Heart left ventricle (tissue), 16 donors: ENCODE measurements around the gene PUS7L. TPM values are rescaled to one million over a fixed set of nuclear protein-coding genes. Genes with fewer than 3 reads are reported as not detected.

ENCODE experiments used
- ATAC-seq, 4 donors: fragments of 200-7000 bp; cut with Tn5 transposase; one replicate each; pipeline ENCODE4 v1.9.1; 2020 to 2022; ENCODE audit warnings: moderate library complexity in 4 of 4, mild to moderate bottlenecking in 3 of 4, moderate number of reproducible peaks in 1 of 4
- DNase-seq, 5 donors: peaks; one replicate each; pipeline ENCODE4 v3.0.0-alpha.2; 2020
- H3K27ac ChIP-seq, 12 donors: fragments of 200-600 bp; sonication (generic) in 4 of 12; one replicate each; pipeline versions ENCODE4 v1.5.0 to v1.8.0; 2016 to 2022; ENCODE audit warnings: mild to moderate bottlenecking in 2 of 12
- H3K27me3 ChIP-seq, 9 donors: fragments of 200-600 bp; sonication (generic) in 2 of 9; one replicate each; pipeline versions ENCODE4 v1.5.1 to v1.8.0; 2016 to 2022; ENCODE audit warnings: mild to moderate bottlenecking in 3 of 9
- H3K36me3 ChIP-seq, 9 donors: fragments of 200-600 bp; sonication (generic) in 2 of 9; one replicate each; pipeline versions ENCODE4 v1.5.0 to v1.8.0; 2018 to 2022; ENCODE audit warnings: mild to moderate bottlenecking in 2 of 9
- H3K4me1 ChIP-seq, 12 donors: fragments of 200-600 bp; sonication (generic) in 4 of 12; one replicate each; pipeline versions ENCODE4 v1.5.0 to v1.8.0; 2016 to 2022; ENCODE audit warnings: mild to moderate bottlenecking in 3 of 12
- H3K4me3 ChIP-seq, 12 donors: fragments of 200-600 bp; sonication (generic) in 4 of 12; one replicate each; pipeline versions ENCODE4 v1.5.0 to v1.8.0; 2017 to 2022; ENCODE audit warnings: mild to moderate bottlenecking in 9 of 12, moderate library complexity in 4 of 12
- H3K9me3 ChIP-seq, 12 donors: fragments of 200-600 bp; sonication (generic) in 4 of 12; one replicate each; pipeline versions ENCODE4 v1.5.0 to v1.8.0; 2016 to 2022; ENCODE audit warnings: mild to moderate bottlenecking in 1 of 12
- CTCF ChIP-seq, 12 donors: fragments of 200-600 bp; sonication (generic) in 4 of 12; IDR thresholded peaks; one replicate each; pipeline versions ENCODE4 v1.5.0 to v1.8.0; 2018 to 2022; ENCODE audit warnings: antibody characterized with exemption in 12 of 12, mild to moderate bottlenecking in 5 of 12
- POLR2A ChIP-seq, 2 donors: fragments of 450-650 bp; IDR thresholded peaks; one replicate each; pipeline ENCODE4 v1.6.1; 2017; ENCODE audit warnings: antibody characterized with exemption in 2 of 2, mild to moderate bottlenecking in 2 of 2, moderate library complexity in 2 of 2
- WGBS, 4 donors: extraction: QIAGEN DNeasy Blood & Tissue Kit in 2 of 4; methylation state at CpG; one replicate each; pipeline versions ENCODE4 v1.1.5 to v1.1.7; 2013 to 2018; 5-methylcytosine and 5-hydroxymethylcytosine counted together
- intact Hi-C, 10 donors: fragments of 100-400 bp; cut with DNase I; formaldehyde crosslinking; loops; one replicate each; pipeline versions ENCODE4 v1.11.1 to v1.14.2; 2022
- polyA plus RNA-seq, 2 donors: library from polyadenylated mRNA; stranded (reverse); fragments of 200-250 nt; gene quantifications; one replicate each; pipeline ENCODE4 v1.2.3, GENCODE V29; 2013
- total RNA-seq, 9 donors: library from RNA; depleted of rRNA in 2 of 9; stranded (reverse); fragments of >200 nt in 2 of 9; fragmentation: NEBNext Ultra II Directional in 3 of 9; extraction: Animal tissue kit (Norgen Biotek cat#: 25700) in 3 of 9; gene quantifications; one replicate each; pipeline versions ENCODE4 v1.1.0 to v1.2.4, GENCODE V29; 2016 to 2023
- donor health status: ischemic (EF 13 %, LVEDD 7.1; RV severe dilation, severe dysfunction).
- donor health status: healthy with polysubstance abuse.
- donor health status: DM: no; HTN: yes; CAD: no.
- donor health status: DM: no; HTN: no; CAD: no.
- donor health status: ischemic (EF 25% LVEDD 6.9; RV normal size, moderate dysfunction).
- donor health status: ischemic (EF 25% LVEDD 5.7; RV mildly dilated, moderate dysfunction).
- donor health status: healthy.
- donor health status: DM: yes; HTN: yes; CAD: no.
- donor health status: ischemic (EF 35%, LVEDD 5.7; RV mildly dilated, moderate dysfunction).
- donor health status: nonischemic (EF 11% LVEDD 7.7; RV severe dilation, severe dysfunction).
- donor health status: DM: yes; HTN: yes; CAD: no.
- donor health status: PGD.
- donor health status: ischemic (EF 29% LVEDD 5.4; RV normal size, mild dysfunction).
- donor health status: nonischemic (EF 23%, LVEDD 6.1; RV moderate dilation, normal function).

PUS7L gene
- total and polyA plus RNA-seq, 11 donors: 0.80 to 7.6 (median 5.1) TPM

- H3K4me3 ChIP-seq: no peak overlapping the region
- 87 to 95% (median 93%) methylated on average over 3 of the region's 3 CpGs for WGBS, 4 donors
Measured at GRCh38 chr12:43750814-43751213, 7.8 kb downstream of the PUS7L start.

DNA sequence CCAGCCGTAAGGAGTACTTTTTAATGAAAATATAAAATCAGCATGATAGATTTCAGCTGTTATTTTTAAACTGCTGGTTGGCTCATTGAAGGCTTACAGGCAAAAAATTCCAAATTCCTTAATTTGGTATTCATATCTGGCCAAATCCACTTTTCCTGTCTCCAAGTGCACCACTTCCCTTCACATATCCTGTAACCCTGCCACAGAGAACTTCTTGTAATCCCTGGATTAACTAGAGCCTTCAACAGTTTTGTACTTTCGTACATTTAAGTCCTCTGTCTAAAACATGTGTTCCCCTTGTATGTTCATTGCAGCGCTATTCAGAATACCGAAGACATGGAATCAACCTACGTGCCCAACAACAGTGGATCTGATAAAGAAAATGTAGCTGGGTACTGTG, 9.6 kb downstream of the PUS7L start:
- 84 to 97% (median 96%) methylated on average over 5 of the region's 5 CpGs for WGBS, 4 donors
- intact Hi-C loops: no loop called here
- H3K27me3 ChIP-seq: no peaks in the 10 kb centered on the region
- H3K9me3 ChIP-seq: peaks cover 0 to 6% (median 0%) of the 10 kb centered on the region in 12 donors
- H3K4me3 ChIP-seq: no peak overlapping the region
- DNase-seq (no peak), ATAC-seq (no peak)
- no peak for TF ChIP-seq POLR2A (IDR thresholded peaks at IDR 0.05)
- no peak for TF ChIP-seq CTCF (IDR thresholded peaks at IDR 0.05)
- H3K27ac ChIP-seq: no peak overlapping the region
- H3K4me1 ChIP-seq: peaks cover 0 to 13% (median 0%) of the 10 kb centered on the region in 12 donors
- peaks cover 0 to 32% (median 21%) of the 10 kb centered on the region in 9 donors for H3K36me3 ChIP-seq

More at GRCh38 chr12:43750814-43751213, 7.8 kb downstream of the PUS7L start:
- peaks cover 0 to 25% (median 14%) of the 10 kb centered on the region in 9 donors for H3K36me3 ChIP-seq
- no peaks in the 10 kb centered on the region for H3K27me3 ChIP-seq
- DNase-seq (no peak), ATAC-seq (no peak)
- peaks cover 0 to 6% (median 0%) of the 10 kb centered on the region in 12 donors for H3K9me3 ChIP-seq
- intact Hi-C loops: loop anchor here in 1 of 10 donors (10.0 kb wide), 1 partner anchor 134 kb away; no protein-coding TSS in a partner anchor
- H3K27ac ChIP-seq: no peak overlapping the region
- peaks cover 0 to 14% (median 0%) of the 10 kb centered on the region in 12 donors for H3K4me1 ChIP-seq
- TF ChIP-seq CTCF (IDR thresholded peaks at IDR 0.05) (no peak), POLR2A (IDR thresholded peaks at IDR 0.05) (no peak)

- Histone ChIP-seq H3K4me3 (no peak overlapping the region), H3K27me3 (no peaks in the 10 kb centered on the region), H3K27ac (no peak overlapping the region), H3K4me1 (no peaks in the 10 kb centered on the region), H3K36me3 (peaks cover 0 to 66% (median 38%) of the 10 kb centered on the region in 9 donors), H3K9me3 (no peaks in the 10 kb centered on the region)
- intact Hi-C loops: no loop called here
- TF ChIP-seq POLR2A (IDR thresholded peaks at IDR 0.05): no peak
- no peak for TF ChIP-seq CTCF (IDR thresholded peaks at IDR 0.05)
- DNase-seq (no peak), ATAC-seq (no peak)
Measured at GRCh38 chr12:43744826-43745225, 13.8 kb downstream of the PUS7L start.

- intact Hi-C loops: no loop called here
- no peak overlapping the region for H3K4me3 ChIP-seq
- ATAC-seq (no peak), DNase-seq (no peak)
- no peaks in the 10 kb centered on the region for H3K9me3 ChIP-seq
- no peaks in the 10 kb centered on the region for H3K27me3 ChIP-seq
- peaks cover 0 to 88% (median 50%) of the 10 kb centered on the region in 9 donors for H3K36me3 ChIP-seq
- no peak for TF ChIP-seq CTCF (IDR thresholded peaks at IDR 0.05)
- TF ChIP-seq POLR2A (IDR thresholded peaks at IDR 0.05): no peak
- no peak overlapping the region for H3K27ac ChIP-seq
- H3K4me1 ChIP-seq: no peaks in the 10 kb centered on the region
Measured at GRCh38 chr12:43742106-43742505, 16.5 kb downstream of the PUS7L start.
